ENCODE data around the gene DOCK7.

The DOCK7 gene

DNA sequence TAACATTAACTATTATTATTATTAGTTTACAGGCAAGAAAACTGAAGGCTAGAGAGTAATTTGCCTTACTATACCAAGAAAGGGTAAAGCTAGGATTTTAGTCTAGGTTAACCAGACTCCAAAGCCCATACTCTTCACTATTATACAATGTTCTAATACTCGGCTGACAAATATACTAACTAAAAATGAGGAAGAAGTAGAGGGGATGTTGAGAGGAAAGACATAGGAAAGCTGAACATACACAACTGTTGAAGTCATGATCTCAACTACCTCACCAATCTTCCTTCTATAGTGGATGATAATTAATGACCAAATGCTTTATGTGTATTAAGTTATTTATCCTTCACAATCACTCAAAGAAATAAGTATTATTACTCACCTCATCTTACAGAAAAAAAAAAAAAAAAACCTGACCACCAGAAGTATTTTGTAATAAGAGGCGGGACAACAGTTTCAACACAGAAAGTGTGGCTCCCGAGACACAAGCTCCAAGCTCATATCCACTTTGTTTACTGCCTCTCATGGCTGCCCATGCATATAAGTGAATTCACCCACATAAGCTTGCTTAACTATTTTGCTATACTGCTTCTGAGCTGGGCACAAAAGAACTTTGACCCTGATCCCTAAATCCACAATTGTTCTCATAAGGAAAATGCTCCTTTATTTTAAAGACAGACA is 173.3 kb downstream of the DOCK7 start:
- H3F3A ChIP-seq (ENCODE audit: low read depth), result no peaks in the 10 kb centered on the region
- no peak overlapping the region for H3K4me3 ChIP-seq (ENCODE audit: low read length, poor library complexity, severe bottlenecking)
- H3K36me3 ChIP-seq (ENCODE audit: insufficient read depth, low read length), result peaks cover 9% of the 10 kb centered on the region; the same call in 1 of the 2 replicates
- no peaks in the 10 kb centered on the region for H3K9me2 ChIP-seq (replicated peaks; ENCODE audit: low read depth, low read length)
- no peak overlapping the region for H2AFZ ChIP-seq (ENCODE audit: low read length)
- no peak overlapping the region for H3K9ac ChIP-seq (ENCODE audit: low read depth, low read length, poor library complexity, severe bottlenecking)
- H4K20me1 ChIP-seq (ENCODE audit: insufficient read depth, low read length, poor library complexity, severe bottlenecking), result no peaks in the 10 kb centered on the region
- no peak for TF ChIP-seq EZH2phosphoT487 (IDR thresholded peaks at IDR 0.05; ENCODE audit: borderline replicate concordance)
- TF ChIP-seq CTCF (conservative IDR thresholded peaks at IDR 0.05; ENCODE audit: low read length), result no peak
- no peaks in the 10 kb centered on the region for H3K4me1 ChIP-seq (ENCODE audit: insufficient read depth, low read length, poor library complexity, severe bottlenecking)
- no peak overlapping the region for H3K4me2 ChIP-seq (ENCODE audit: low read depth, low read length, poor library complexity, severe bottlenecking)
- H3K9me3 ChIP-seq (ENCODE audit: insufficient read depth, low read depth, low read length), result no peaks in the 10 kb centered on the region
- H3K27me3 ChIP-seq (ENCODE audit: insufficient read depth, low read length, poor library complexity, severe bottlenecking), result no peaks in the 10 kb centered on the region
- H3K79me2 ChIP-seq (ENCODE audit: insufficient read depth, low read length), result no peaks in the 10 kb centered on the region

DNA sequence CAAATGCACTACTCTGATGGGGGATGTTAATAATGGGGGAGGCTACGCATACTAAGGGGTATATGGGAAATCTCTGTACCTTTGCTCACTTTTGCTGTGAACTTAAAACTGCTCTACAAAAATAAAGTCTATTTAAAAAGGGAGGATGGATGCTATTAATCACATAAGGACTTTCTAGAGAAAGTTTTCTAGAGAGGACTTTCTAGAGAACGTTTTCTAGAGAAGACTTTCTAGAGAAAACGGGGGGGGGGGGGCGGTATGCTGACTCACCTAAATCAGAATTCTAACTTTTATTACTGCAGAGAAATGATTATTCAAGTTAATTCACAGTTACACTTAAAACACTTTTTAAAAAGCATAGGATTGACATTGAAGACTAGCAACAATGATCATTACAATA is 175.2 kb downstream of the DOCK7 start:
- H2AFZ ChIP-seq (ENCODE audit: low read length), result no peak overlapping the region
- no peak overlapping the region for H3K9ac ChIP-seq (ENCODE audit: low read depth, low read length, poor library complexity, severe bottlenecking)
- H4K20me1 ChIP-seq (ENCODE audit: insufficient read depth, low read length, poor library complexity, severe bottlenecking), result no peaks in the 10 kb centered on the region
- no peaks in the 10 kb centered on the region for H3K4me1 ChIP-seq (ENCODE audit: insufficient read depth, low read length, poor library complexity, severe bottlenecking)
- no peaks in the 10 kb centered on the region for H3K27me3 ChIP-seq (ENCODE audit: insufficient read depth, low read length, poor library complexity, severe bottlenecking)
- no peaks in the 10 kb centered on the region for H3K79me2 ChIP-seq (ENCODE audit: insufficient read depth, low read length)
- no peak overlapping the region for H3K4me2 ChIP-seq (ENCODE audit: low read depth, low read length, poor library complexity, severe bottlenecking)
- H3K36me3 ChIP-seq (ENCODE audit: insufficient read depth, low read length), result peaks cover 10% of the 10 kb centered on the region; the same call in 1 of the 2 replicates
- H3K9me3 ChIP-seq (ENCODE audit: insufficient read depth, low read depth, low read length), result no peaks in the 10 kb centered on the region
- no peaks in the 10 kb centered on the region for H3K9me2 ChIP-seq (replicated peaks; ENCODE audit: low read depth, low read length)
- H3K4me3 ChIP-seq (ENCODE audit: low read length, poor library complexity, severe bottlenecking), result no peak overlapping the region
- H3F3A ChIP-seq (ENCODE audit: low read depth), result no peaks in the 10 kb centered on the region
- TF ChIP-seq CTCF (conservative IDR thresholded peaks at IDR 0.05; ENCODE audit: low read length) (no peak), EZH2phosphoT487 (IDR thresholded peaks at IDR 0.05; ENCODE audit: borderline replicate concordance) (no peak)

DNA sequence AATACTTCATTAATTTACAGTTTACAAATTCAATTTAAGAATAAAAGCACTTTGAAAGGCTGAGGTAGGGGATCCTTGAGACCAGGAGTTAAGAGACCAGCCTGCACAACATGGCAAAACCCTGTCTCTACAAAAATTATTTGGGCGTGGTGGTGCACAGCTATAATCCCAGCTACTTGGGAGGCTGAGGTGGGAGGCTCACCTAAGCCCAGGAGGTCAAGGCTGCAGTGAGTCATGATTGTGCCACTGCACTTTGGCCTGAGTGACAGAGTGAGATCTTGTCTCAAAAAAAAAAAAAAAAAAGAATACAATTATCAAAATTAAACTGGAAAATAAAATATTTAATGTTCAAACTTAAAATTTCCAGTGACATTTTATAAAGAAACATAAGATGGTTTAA is 179.2 kb downstream of the DOCK7 start:
- Histone ChIP-seq H3K27me3 (ENCODE audit: insufficient read depth, low read length, poor library complexity, severe bottlenecking) (no peaks in the 10 kb centered on the region), H3K36me3 (ENCODE audit: insufficient read depth, low read length) (peaks cover 14% of the 10 kb centered on the region; the same call in 1 of the 2 replicates), H4K20me1 (ENCODE audit: insufficient read depth, low read length, poor library complexity, severe bottlenecking) (no peaks in the 10 kb centered on the region), H3K4me3 (ENCODE audit: low read length, poor library complexity, severe bottlenecking) (no peak overlapping the region), H3F3A (ENCODE audit: low read depth) (no peaks in the 10 kb centered on the region), H3K9me2 (replicated peaks; ENCODE audit: low read depth, low read length) (no peaks in the 10 kb centered on the region), H3K9ac (ENCODE audit: low read depth, low read length, poor library complexity, severe bottlenecking) (no peak overlapping the region), H3K4me2 (ENCODE audit: low read depth, low read length, poor library complexity, severe bottlenecking) (no peak overlapping the region), H2AFZ (ENCODE audit: low read length) (no peak overlapping the region), H3K79me2 (ENCODE audit: insufficient read depth, low read length) (no peaks in the 10 kb centered on the region), H3K4me1 (ENCODE audit: insufficient read depth, low read length, poor library complexity, severe bottlenecking) (no peaks in the 10 kb centered on the region), H3K9me3 (ENCODE audit: insufficient read depth, low read depth, low read length) (no peaks in the 10 kb centered on the region)
- TF ChIP-seq CTCF (conservative IDR thresholded peaks at IDR 0.05; ENCODE audit: low read length) (no peak), EZH2phosphoT487 (IDR thresholded peaks at IDR 0.05; ENCODE audit: borderline replicate concordance) (no peak)
